HEK293 (cell line): ENCODE data around the gene SLC9A4.
A peak's percentile ranks its signal among the peaks of the same experiment; 100 is the strongest.

Experiments
- CTCF ChIA-PET: fragments of 350-600 bp; formaldehyde crosslinking; extraction: SDS; loops from one replicate; lab custom pipeline; 2021; ENCODE audit warnings: antibody characterized with exemption; lab: Yijun Ruan, JAX
- POLR2A ChIA-PET: fragments of 300-600 bp; formaldehyde crosslinking; extraction: SDS; loops from one replicate; lab custom pipeline; 2020; ENCODE audit warnings: antibody characterized with exemption, inconsistent platforms; lab: Yijun Ruan, JAX
- H3K27ac ChIP-seq: fragments of 200-500 bp; sonication (Bioruptor generic); 2 replicates; pipeline ENCODE4 v1.5.1; 2014; ENCODE audit warnings: low read depth, low read length, control low read depth, inconsistent platforms; ENCODE audit errors: extremely low read depth
- H3K36me3 ChIP-seq, 2 experiments: fragments of 200-500 bp in 1 of 2; sonication (Bioruptor generic) in 1 of 2; 1 replicate in 1 of 2; 2 replicates in 1 of 2; pipeline ENCODE4 v1.5.1; 2014 to 2017; ENCODE audit warnings: inconsistent platforms in 2 of 2, low read length in 2 of 2; ENCODE audit not compliant: control insufficient read depth in 2 of 2, insufficient read depth in 1 of 2
- H3K4me1 ChIP-seq: fragments of 200-500 bp; sonication (Bioruptor generic); 2 replicates; pipeline ENCODE4 v1.5.1; 2014; ENCODE audit warnings: mild to moderate bottlenecking, low read length, inconsistent platforms; ENCODE audit not compliant: control insufficient read depth, insufficient read depth
- H3K4me3 ChIP-seq: 2 replicates; pipeline ENCODE4 v1.5.1; 2011; ENCODE audit warnings: low read depth, mild to moderate bottlenecking, control low read depth, low read length, moderate library complexity
- H3K9me3 ChIP-seq: fragments of 200-500 bp; sonication (Bioruptor generic); 2 replicates; pipeline ENCODE4 v1.5.1; 2014; ENCODE audit warnings: low read depth, low read length, inconsistent platforms; ENCODE audit not compliant: control insufficient read depth, insufficient read depth
- CTCF ChIP-seq: fragments of 450-650 bp; formaldehyde crosslinking; IDR thresholded peaks from 2 replicates; pipeline ENCODE4 v1.5.1; 2016; ENCODE audit warnings: missing biosample characterization, missing genetic modification characterization
- PATZ1 ChIP-seq: fragments of 450-650 bp; formaldehyde crosslinking; IDR thresholded peaks from 2 replicates; pipeline ENCODE4 v1.5.1; 2016; ENCODE audit warnings: missing biosample characterization, missing genetic modification characterization
- PBX3 ChIP-seq: sonication (generic); formaldehyde crosslinking; IDR thresholded peaks from 2 replicates; pipeline ENCODE4 v1.8.1; 2022; ENCODE audit warnings: mild to moderate bottlenecking, moderate library complexity, missing genetic modification reagents
- SP3 ChIP-seq: fragments of 450-650 bp; formaldehyde crosslinking; IDR thresholded peaks from 2 replicates; pipeline ENCODE4 v1.5.1; 2016; ENCODE audit warnings: missing biosample characterization, missing genetic modification characterization
- ZBTB20 ChIP-seq: fragments of 450-650 bp; formaldehyde crosslinking; IDR thresholded peaks from 2 replicates; pipeline ENCODE4 v1.5.1; 2016; ENCODE audit warnings: missing biosample characterization, missing genetic modification characterization
- ZNF114 ChIP-seq: fragments of 450-650 bp; formaldehyde crosslinking; IDR thresholded peaks from 2 replicates; pipeline ENCODE4 v1.5.0; 2017; ENCODE audit warnings: missing biosample characterization, missing genetic modification characterization
- ZNF157 ChIP-seq: fragments of 450-650 bp; formaldehyde crosslinking; IDR thresholded peaks from 2 replicates; pipeline ENCODE4 v1.5.1; 2016; ENCODE audit warnings: missing biosample characterization, missing genetic modification characterization
- ZNF274 ChIP-seq, 2 experiments: fragments of 200-500 bp in 1 of 2; fragments of 450-650 bp in 1 of 2; sonication (Bioruptor generic) in 1 of 2; formaldehyde crosslinking in 1 of 2; IDR thresholded peaks; 2 replicates each; pipeline versions ENCODE4 v1.5.1 to v1.6.1; 2014 to 2016; ENCODE audit warnings: borderline replicate concordance in 1 of 2, inconsistent platforms in 1 of 2, low read length in 1 of 2, missing biosample characterization in 1 of 2, missing genetic modification characterization in 1 of 2
- ZNF37A ChIP-seq: fragments of 450-650 bp; IDR thresholded peaks from 2 replicates; pipeline ENCODE4 v1.5.1; 2018; ENCODE audit warnings: missing biosample characterization, missing genetic modification characterization
- ZNF426 ChIP-seq: fragments of 450-650 bp; formaldehyde crosslinking; IDR thresholded peaks from 2 replicates; pipeline ENCODE4 v1.5.1; 2017; ENCODE audit warnings: missing biosample characterization, missing genetic modification characterization, mild to moderate bottlenecking, inconsistent platforms, moderate library complexity
- ZNF449 ChIP-seq: fragments of 450-650 bp; formaldehyde crosslinking; IDR thresholded peaks from 2 replicates; pipeline ENCODE4 v1.5.1; 2017; ENCODE audit warnings: missing biosample characterization, mild to moderate bottlenecking, missing genetic modification characterization, moderate library complexity
- ZNF548 ChIP-seq: fragments of 450-650 bp; formaldehyde crosslinking; IDR thresholded peaks from 2 replicates; pipeline ENCODE4 v1.5.1; 2016; ENCODE audit warnings: missing biosample characterization, missing genetic modification characterization
- ZNF621 ChIP-seq: fragments of 450-650 bp; formaldehyde crosslinking; IDR thresholded peaks from 2 replicates; pipeline ENCODE4 v1.5.1; 2017; ENCODE audit warnings: missing biosample characterization, missing genetic modification characterization
- ZNF654 ChIP-seq: fragments of 450-650 bp; formaldehyde crosslinking; IDR thresholded peaks from 2 replicates; pipeline ENCODE4 v1.5.1; 2016; ENCODE audit warnings: low read depth, missing biosample characterization, missing genetic modification characterization
- ZNF792 ChIP-seq: fragments of 450-650 bp; formaldehyde crosslinking; IDR thresholded peaks from 2 replicates; pipeline ENCODE4 v1.5.1; 2016; ENCODE audit warnings: missing biosample characterization, missing genetic modification characterization
- ZSCAN16 ChIP-seq: fragments of 450-650 bp; formaldehyde crosslinking; IDR thresholded peaks from 2 replicates; pipeline ENCODE4 v1.5.1; 2016; ENCODE audit warnings: missing biosample characterization, missing genetic modification characterization
- ZXDB ChIP-seq: fragments of 450-650 bp; formaldehyde crosslinking; IDR thresholded peaks from 2 replicates; pipeline ENCODE4 v1.5.1; 2016; ENCODE audit warnings: missing biosample characterization, missing genetic modification characterization

The SLC9A4 gene

GRCh38 chr2:102518170-102518569 lies 45.1 kb downstream of the SLC9A4 start:
- CTCF ChIA-PET: interaction anchor here (0.7 to 1.9 kb wide), 5 partner anchors 22 to 188 kb away, joined by 3 to 9 read pairs (median 4); partner anchors contain the start of gene SLC9A4
- TF ChIP-seq PBX3 (CRISPR knock-in tag): no peak
- TF ChIP-seq PATZ1 (tag by site-specific recombination): no peak
- no peak for TF ChIP-seq ZNF621
- TF ChIP-seq, all 188 proteins: peak for 0
- POLR2A ChIA-PET: no interaction called here
- H3K27ac ChIP-seq: no peak overlapping the region
- H3K36me3 ChIP-seq: no peaks in the 10 kb centered on the region
- no peak overlapping the region for H3K4me3 ChIP-seq
- H3K9me3 ChIP-seq: no peaks in the 10 kb centered on the region
- no peaks in the 10 kb centered on the region for H3K4me1 ChIP-seq

GRCh38 chr2:102520009-102520408 lies 47.0 kb downstream of the SLC9A4 start:
- H3K4me3 ChIP-seq: no peak overlapping the region
- TF ChIP-seq CTCF (tag by site-specific recombination) (0 out of 2 replicates have a peak, but pooled peaks have one; percentile 24), ZNF114 (no peak), ZNF654 (peak; percentile 46), ZNF548 (tag by site-specific recombination) (no peak)
- CTCF ChIA-PET: interaction anchor here (0.6 to 2.5 kb wide), 3 partner anchors 29 to 183 kb away, joined by 3 to 10 read pairs (median 4); no protein-coding TSS in a partner anchor
- no peaks in the 10 kb centered on the region for H3K4me1 ChIP-seq
- no peak overlapping the region for H3K27ac ChIP-seq
- H3K9me3 ChIP-seq: no peaks in the 10 kb centered on the region
- POLR2A ChIA-PET: no interaction called here
- H3K36me3 ChIP-seq: no peaks in the 10 kb centered on the region

GRCh38 chr2:102520801-102521200 lies 47.8 kb downstream of the SLC9A4 start:
- no peaks in the 10 kb centered on the region for H3K9me3 ChIP-seq
- CTCF ChIA-PET: interaction anchor here (0.6 to 2.5 kb wide), 5 partner anchors 29 to 182 kb away, joined by 3 to 10 read pairs (median 3); no protein-coding TSS in a partner anchor
- no peak overlapping the region for H3K4me3 ChIP-seq
- POLR2A ChIA-PET: no interaction called here
- H3K36me3 ChIP-seq: no peaks in the 10 kb centered on the region
- no peaks in the 10 kb centered on the region for H3K4me1 ChIP-seq
- no peak for TF ChIP-seq ZNF114
- H3K27ac ChIP-seq: no peak overlapping the region

GRCh38 chr2:102522162-102522561 lies 49.1 kb downstream of the SLC9A4 start:
- Histone ChIP-seq H3K9me3 (no peaks in the 10 kb centered on the region), H3K4me3 (no peak overlapping the region), H3K27ac (no peak overlapping the region), H3K36me3 (no peaks in the 10 kb centered on the region), H3K4me1 (no peaks in the 10 kb centered on the region)
- POLR2A ChIA-PET: no interaction called here
- TF ChIP-seq ZNF37A (tag by site-specific recombination): no peak
- no peak for TF ChIP-seq ZNF792 (tag by site-specific recombination)
- no peak for TF ChIP-seq ZSCAN16
- TF ChIP-seq SP3: no peak
- no peak for TF ChIP-seq ZNF114
- no peak for TF ChIP-seq ZNF157
- no peak for TF ChIP-seq ZBTB20 (tag by site-specific recombination)
- no peak for TF ChIP-seq ZNF426 (tag by site-specific recombination)
- TF ChIP-seq ZXDB: no peak
- no peak for TF ChIP-seq ZNF449 (tag by site-specific recombination)
- no peak for TF ChIP-seq ZNF274 (IDR thresholded peaks at IDR 0.05; ENCODE audit: low read length)
- no peak for TF ChIP-seq ZNF274 (tag by site-specific recombination; IDR thresholded peaks at IDR 0.05; ENCODE audit: borderline replicate concordance)
- CTCF ChIA-PET: interaction anchor here (0.7 to 1.1 kb wide), 3 partner anchors 10 to 185 kb away, joined by 3 to 4 read pairs (median 3); no protein-coding TSS in a partner anchor
